ENCODE data around the gene DIS3L2. TPM values are rescaled to one million over a fixed set of nuclear protein-coding genes. Genes with fewer than 3 reads are reported as not detected.

DIS3L2 gene
- total RNA-seq, 4 donors from 2014 or later: 12.8 to 27.3 (median 16.8) TPM

GRCh38 chr2:232239951-232240681, 278.6 kb downstream of the DIS3L2 start:
- H3K4me1 ChIP-seq: peaks cover 4 to 10% of the 10 kb centered on the region in 2 donors
- H3K27ac ChIP-seq: no peak overlapping the region
- peaks cover 0 to 9% of the 10 kb centered on the region in 2 donors for H3K36me3 ChIP-seq
- no peak for DNase-seq
- no peak overlapping the region for H3K4me3 ChIP-seq
- H3K27me3 ChIP-seq: no peaks in the 10 kb centered on the region
- no peak for ATAC-seq
- intact Hi-C loops (cut with DNase I; ENCODE audit: low total_unique reads) (no loop called here), in situ Hi-C loops (cut with MboI; ENCODE audit: low sequenced_read_pairs in 4 of 4) (no loop called here)
- H3K9me3 ChIP-seq: no peaks in the 10 kb centered on the region
- TF ChIP-seq CTCF (IDR thresholded peaks at IDR 0.05 in 4 of 5, conservative IDR thresholded peaks at IDR 0.05 in 1 of 5): no peak
- TF ChIP-seq POLR2A (IDR thresholded peaks at IDR 0.05): no peak

GRCh38 chr2:232240906-232241305, 279.4 kb downstream of the DIS3L2 start:
- no peak overlapping the region for H3K27ac ChIP-seq
- ATAC-seq: no peak
- peaks cover 2% of the 10 kb centered on the region in 2 donors for H3K4me1 ChIP-seq
- in situ Hi-C loops (cut with MboI; ENCODE audit: low sequenced_read_pairs in 4 of 4): no loop called here
- no peaks in the 10 kb centered on the region for H3K27me3 ChIP-seq
- intact Hi-C loops (cut with DNase I; ENCODE audit: low total_unique reads): no loop called here
- H3K36me3 ChIP-seq: peaks cover 0 to 9% of the 10 kb centered on the region in 2 donors
- DNase-seq: no peak
- no peak overlapping the region for H3K4me3 ChIP-seq
- TF ChIP-seq POLR2A (IDR thresholded peaks at IDR 0.05): no peak
- H3K9me3 ChIP-seq: no peaks in the 10 kb centered on the region

- Histone ChIP-seq H3K4me1 (no peaks in the 10 kb centered on the region), H3K9me3 (no peaks in the 10 kb centered on the region), H3K27ac (no peak overlapping the region), H3K4me3 (no peak overlapping the region), H3K36me3 (peaks cover 0 to 9% of the 10 kb centered on the region in 2 donors), H3K27me3 (no peaks in the 10 kb centered on the region)
- in situ Hi-C loops (cut with MboI; ENCODE audit: low sequenced_read_pairs in 4 of 4) (no loop called here), intact Hi-C loops (cut with DNase I; ENCODE audit: low total_unique reads) (no loop called here)
- DNase-seq (no peak), ATAC-seq (no peak)
- TF ChIP-seq POLR2A (IDR thresholded peaks at IDR 0.05): no peak
- no peak for TF ChIP-seq CTCF (IDR thresholded peaks at IDR 0.05 in 4 of 5, conservative IDR thresholded peaks at IDR 0.05 in 1 of 5)
Measured at GRCh38 chr2:232242316-232242715, 280.8 kb downstream of the DIS3L2 start.

- intact Hi-C loops (cut with DNase I; ENCODE audit: low total_unique reads): no loop called here
- Histone ChIP-seq H3K36me3 (peaks cover 0 to 10% of the 10 kb centered on the region in 2 donors), H3K27me3 (no peaks in the 10 kb centered on the region), H3K4me1 (no peaks in the 10 kb centered on the region), H3K4me3 (no peak overlapping the region), H3K9me3 (no peaks in the 10 kb centered on the region), H3K27ac (no peak overlapping the region)
- in situ Hi-C loops (cut with MboI; ENCODE audit: low sequenced_read_pairs in 4 of 4): no loop called here
- DNase-seq (no peak), ATAC-seq (no peak)
- TF ChIP-seq POLR2A (IDR thresholded peaks at IDR 0.05): no peak
- TF ChIP-seq CTCF (IDR thresholded peaks at IDR 0.05 in 4 of 5, conservative IDR thresholded peaks at IDR 0.05 in 1 of 5): no peak
Measured at GRCh38 chr2:232245111-232245510, 283.6 kb downstream of the DIS3L2 start.

- intact Hi-C loops (cut with DNase I; ENCODE audit: low total_unique reads): no loop called here
- Histone ChIP-seq H3K36me3 (peaks cover 0 to 21% of the 10 kb centered on the region in 2 donors), H3K4me1 (no peaks in the 10 kb centered on the region), H3K4me3 (no peak overlapping the region), H3K27me3 (no peaks in the 10 kb centered on the region), H3K27ac (no peak overlapping the region), H3K9me3 (no peaks in the 10 kb centered on the region)
- TF ChIP-seq POLR2A (IDR thresholded peaks at IDR 0.05) (no peak), CTCF (IDR thresholded peaks at IDR 0.05 in 4 of 5, conservative IDR thresholded peaks at IDR 0.05 in 1 of 5) (no peak)
- ATAC-seq (no peak), DNase-seq (no peak)
- in situ Hi-C loops (cut with MboI; ENCODE audit: low sequenced_read_pairs in 4 of 4): no loop called here
Measured at GRCh38 chr2:232246245-232246644, 284.7 kb downstream of the DIS3L2 start.

Data from gastrocnemius medialis (tissue), 4 donors.